GM12874 (cell line): Measurements from ENCODE around the gene MAGI1.

Source experiments
- TF ChIP-seq, protein P1 (sequence below): IDR thresholded peaks from 2 replicates; pipeline ENCODE4 v1.5.1; 2011; ENCODE audit warnings: low read depth, mild to moderate bottlenecking, control low read depth, low read length, moderate library complexity; ENCODE audit not compliant: insufficient read depth

Gene MAGI1

DNA sequence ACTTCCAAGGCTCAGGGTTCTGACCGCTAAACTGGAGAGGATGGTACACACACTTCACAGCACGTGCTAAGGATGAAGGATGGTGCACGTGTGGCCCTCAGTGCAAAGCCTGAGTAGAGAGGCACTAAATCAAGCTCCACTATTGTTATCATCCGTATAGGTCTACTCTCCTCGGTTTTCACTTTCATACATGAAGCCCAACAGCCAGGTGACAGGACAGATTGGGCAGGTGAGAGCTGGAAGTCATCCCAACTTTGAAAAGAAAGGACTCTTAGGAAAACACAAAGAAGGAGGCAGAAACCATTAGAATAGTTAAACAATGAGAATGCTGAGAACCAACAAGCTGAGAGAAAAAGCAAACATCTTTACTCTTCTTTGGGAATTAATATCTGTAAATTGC is 21.1 kb downstream of the MAGI1 start:
- TF ChIP-seq, protein P1, sequence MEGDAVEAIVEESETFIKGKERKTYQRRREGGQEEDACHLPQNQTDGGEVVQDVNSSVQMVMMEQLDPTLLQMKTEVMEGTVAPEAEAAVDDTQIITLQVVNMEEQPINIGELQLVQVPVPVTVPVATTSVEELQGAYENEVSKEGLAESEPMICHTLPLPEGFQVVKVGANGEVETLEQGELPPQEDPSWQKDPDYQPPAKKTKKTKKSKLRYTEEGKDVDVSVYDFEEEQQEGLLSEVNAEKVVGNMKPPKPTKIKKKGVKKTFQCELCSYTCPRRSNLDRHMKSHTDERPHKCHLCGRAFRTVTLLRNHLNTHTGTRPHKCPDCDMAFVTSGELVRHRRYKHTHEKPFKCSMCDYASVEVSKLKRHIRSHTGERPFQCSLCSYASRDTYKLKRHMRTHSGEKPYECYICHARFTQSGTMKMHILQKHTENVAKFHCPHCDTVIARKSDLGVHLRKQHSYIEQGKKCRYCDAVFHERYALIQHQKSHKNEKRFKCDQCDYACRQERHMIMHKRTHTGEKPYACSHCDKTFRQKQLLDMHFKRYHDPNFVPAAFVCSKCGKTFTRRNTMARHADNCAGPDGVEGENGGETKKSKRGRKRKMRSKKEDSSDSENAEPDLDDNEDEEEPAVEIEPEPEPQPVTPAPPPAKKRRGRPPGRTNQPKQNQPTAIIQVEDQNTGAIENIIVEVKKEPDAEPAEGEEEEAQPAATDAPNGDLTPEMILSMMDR: no peak

DNA sequence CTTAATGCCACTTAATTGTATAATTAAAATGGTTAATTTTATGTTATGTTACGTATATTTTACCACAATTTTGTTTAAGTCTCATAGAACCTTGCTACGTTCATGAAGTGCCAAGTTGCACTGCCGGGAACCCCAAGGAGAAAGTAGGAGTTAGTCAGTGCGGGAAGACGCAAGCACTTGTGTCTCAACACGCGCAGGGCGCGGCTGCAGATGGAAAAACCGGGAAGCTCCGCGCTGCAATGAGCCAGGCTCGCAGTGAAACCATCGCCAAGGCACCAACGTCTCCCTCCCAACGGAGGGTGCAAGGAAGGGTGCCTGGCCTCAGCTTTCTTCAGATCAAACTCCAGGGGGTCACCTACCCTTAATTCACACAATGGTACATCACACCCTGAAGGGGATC is 21.6 kb downstream of the MAGI1 start:
- TF ChIP-seq, protein P1: no peak

DNA sequence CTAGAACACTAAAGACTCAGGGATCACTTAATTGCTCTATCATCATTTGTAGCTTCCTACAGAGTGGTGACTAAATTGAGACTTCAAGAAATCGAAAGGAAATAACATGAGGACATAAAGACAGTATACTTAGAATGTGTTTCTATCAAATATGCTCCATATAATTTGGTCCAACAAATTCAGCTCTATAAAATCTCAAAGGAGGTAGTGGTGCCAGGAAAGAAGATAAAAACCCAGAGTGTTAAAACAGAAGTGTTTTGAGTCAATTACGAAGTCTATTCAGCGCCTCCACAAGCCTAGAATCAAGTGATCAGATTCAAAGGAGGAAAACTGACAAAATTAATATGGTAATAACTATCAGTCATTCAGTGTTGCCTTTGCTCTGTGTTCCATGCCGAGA is 22.9 kb downstream of the MAGI1 start:
- TF ChIP-seq, protein P1: no peak

DNA sequence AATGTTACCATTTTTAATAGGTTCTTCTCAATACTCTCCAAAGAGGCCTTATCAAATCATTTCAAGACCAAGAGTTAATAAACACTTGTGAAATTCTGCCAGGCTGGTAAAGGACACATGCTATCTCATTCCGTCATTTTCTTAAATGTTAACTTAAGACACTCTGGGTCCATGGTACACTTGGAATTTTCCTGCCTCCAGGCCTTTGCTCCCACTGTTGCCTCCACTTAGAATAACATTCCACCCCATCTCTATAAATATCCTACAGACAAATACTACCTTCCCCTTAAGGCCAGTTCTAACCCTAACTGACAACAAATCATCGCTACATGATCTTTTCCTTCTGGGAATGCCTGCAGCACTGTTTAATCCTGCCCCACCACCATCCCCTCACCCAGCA is 24.1 kb downstream of the MAGI1 start:
- TF ChIP-seq, protein P1: no peak

DNA sequence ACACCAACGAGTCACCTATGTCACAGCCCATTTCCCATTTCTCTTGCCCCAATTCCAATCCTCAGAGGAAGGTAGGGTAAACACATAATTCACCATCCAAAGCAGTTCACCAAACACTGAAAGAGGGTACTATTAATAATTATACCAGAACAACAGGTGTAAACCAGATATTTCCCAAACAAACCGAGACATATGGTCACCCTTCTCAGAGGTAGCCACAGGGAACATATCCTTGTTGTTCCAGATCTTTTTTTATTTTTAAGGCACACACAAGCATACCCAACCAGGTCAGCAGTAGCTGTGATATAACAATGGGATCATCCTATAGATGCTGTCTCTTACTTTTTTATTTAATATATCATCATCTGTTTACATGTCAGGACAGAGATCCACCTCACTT is 24.7 kb downstream of the MAGI1 start:
- TF ChIP-seq, protein P1: no peak

DNA sequence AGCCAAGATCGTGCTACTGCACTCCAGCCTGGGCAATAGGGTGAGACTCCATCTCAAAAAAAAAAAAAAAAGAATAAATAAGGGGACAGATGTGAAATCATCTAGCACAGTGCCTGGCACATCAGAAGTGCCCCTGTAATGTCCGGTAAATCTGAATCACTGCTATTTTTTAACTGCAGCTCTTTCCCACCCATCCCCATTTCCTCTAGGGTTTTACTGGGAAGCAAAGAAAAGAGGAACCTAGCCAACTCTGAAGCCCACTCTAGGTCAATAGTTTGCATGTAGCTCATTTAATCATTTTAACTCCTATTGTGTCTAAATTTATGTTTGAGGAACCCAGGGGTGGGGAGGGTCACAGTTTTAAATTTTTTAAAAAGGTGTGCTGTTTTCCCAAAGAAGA is 26.0 kb downstream of the MAGI1 start:
- TF ChIP-seq, protein P1: no peak

DNA sequence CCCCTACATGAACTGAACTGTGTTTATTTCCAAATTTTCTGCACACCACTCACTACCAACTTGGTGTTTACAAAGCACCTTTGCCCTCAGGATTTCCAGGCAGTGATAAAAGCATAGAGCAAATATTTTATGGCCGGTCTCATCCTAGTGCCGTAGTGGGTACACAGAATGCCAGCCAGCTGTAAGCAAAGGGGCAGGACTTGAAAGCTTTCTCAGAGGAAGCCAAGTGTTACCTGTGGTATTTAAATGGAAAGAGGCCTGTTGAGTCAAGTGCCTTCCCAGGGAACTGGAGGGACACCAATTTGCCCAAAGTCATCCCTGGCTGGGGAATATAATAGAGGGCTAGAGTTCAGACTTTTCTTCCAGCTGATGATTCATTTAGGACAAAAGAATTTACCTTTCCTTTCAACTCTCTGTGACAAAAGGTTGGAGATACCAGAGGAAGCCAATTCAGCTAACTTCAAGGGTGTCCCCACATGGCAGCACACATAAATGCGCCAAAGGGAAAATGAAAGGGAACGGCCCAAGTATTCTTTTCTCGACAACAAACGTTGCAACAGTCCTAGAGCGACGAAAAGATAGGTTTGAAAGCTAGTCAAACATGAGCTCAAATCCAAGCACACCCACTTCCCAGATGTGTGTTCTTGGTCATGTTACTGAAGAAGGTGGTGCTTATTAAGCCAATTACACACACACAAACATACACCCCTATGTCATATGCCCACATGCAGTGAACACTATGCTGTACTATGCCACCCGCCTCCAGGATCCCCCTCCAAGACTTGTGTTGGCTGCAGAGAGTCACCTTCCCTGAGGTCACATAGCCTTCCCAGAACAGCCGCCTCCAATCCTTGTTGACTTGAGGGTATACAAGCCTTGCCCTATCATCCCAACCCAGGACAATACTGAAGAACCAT is 27.7 kb downstream of the MAGI1 start:
- TF ChIP-seq, protein P1: no peak
